Activated CD8-positive, alpha-beta memory T cell treated with anti-CD3 and anti-CD28 coated beads, Interleukin-2, amount 10 ng/mL, durations not matched to agents 7 days and 5 days (primary cell): ENCODE data around the gene C14orf132. TPM values are rescaled to one million over a fixed set of nuclear protein-coding genes. Genes with fewer than 3 reads are reported as not detected.

ENCODE experiments used
- ATAC-seq: fragments of 150-1000 bp; cut with Tn5 transposase; one replicate; pipeline ENCODE4 v1.10.0; 2021; ENCODE audit warnings: moderate library complexity
- CTCF ChIA-PET: fragments of 350-600 bp; sonication (Branson Sonifier 250); formaldehyde crosslinking; loops from one replicate; lab custom pipeline; 2021; ENCODE audit warnings: antibody characterized with exemption; lab: Charles Lee
- DNase-seq: peaks from one replicate; pipeline ENCODE4 v3.0.0-alpha.2; 2020
- H3K27ac Mint-ChIP-seq: one replicate; pipeline ENCODE4 v1.8.0; 2021; ENCODE audit warnings: mild to moderate bottlenecking, mixed read lengths
- H3K27me3 Mint-ChIP-seq: one replicate; pipeline ENCODE4 v1.8.0; 2021; ENCODE audit warnings: mixed read lengths
- H3K36me3 Mint-ChIP-seq: one replicate; pipeline ENCODE4 v1.8.0; 2021; ENCODE audit warnings: mild to moderate bottlenecking, mixed read lengths
- H3K4me1 Mint-ChIP-seq: one replicate; pipeline ENCODE4 v1.8.0; 2021; ENCODE audit warnings: mixed read lengths
- H3K4me3 Mint-ChIP-seq: one replicate; pipeline ENCODE4 v1.8.0; 2021; ENCODE audit warnings: mild to moderate bottlenecking, moderate library complexity, mixed read lengths
- H3K9me3 Mint-ChIP-seq: one replicate; pipeline ENCODE4 v1.8.0; 2022; ENCODE audit warnings: low read depth, mixed read lengths
- total RNA-seq, 2 experiments: library from RNA; stranded (reverse); gene quantifications; one replicate each; pipeline ENCODE4 v1.2.3, GENCODE V29; 2021

C14orf132 gene
- total RNA-seq, 2 experiments from 2014 or later: 0.20 to 0.33 TPM

DNA sequence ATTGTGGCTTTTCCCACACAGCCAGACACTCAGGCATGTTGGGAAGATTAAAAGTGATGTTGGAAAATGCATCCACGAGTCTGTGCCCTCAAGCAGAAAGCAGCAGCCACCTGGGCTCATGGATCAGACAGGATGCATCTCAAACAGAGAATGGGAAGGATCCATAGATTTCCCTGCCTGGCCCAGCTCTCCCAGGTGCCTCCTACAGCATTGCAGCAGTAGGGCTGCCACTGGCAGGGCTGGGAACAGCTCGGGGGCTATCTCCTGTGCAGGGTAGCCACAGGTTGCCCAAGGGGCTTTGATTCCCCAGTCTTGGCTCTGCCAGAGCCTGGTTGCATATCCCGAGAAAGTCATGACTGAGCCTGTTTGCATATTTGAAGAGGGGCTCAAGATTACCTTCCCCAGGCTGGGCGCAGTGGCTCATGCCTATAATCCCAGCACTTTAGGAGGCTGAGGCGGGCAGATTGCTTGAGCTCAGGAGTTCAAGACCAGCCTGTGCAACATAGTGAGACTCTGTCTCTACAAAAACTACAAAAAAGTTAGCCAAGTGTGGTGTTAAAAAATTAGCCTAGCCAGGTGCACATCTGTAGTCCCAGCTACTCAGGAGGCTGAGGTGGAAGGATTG, 19.5 kb downstream of the C14orf132 start:
- no peaks in the 10 kb centered on the region for H3K9me3 Mint-ChIP-seq
- no peak overlapping the region for H3K4me3 Mint-ChIP-seq
- ATAC-seq: no peak
- peaks cover 8% of the 10 kb centered on the region for H3K27me3 Mint-ChIP-seq
- H3K4me1 Mint-ChIP-seq: no peaks in the 10 kb centered on the region
- H3K27ac Mint-ChIP-seq: no peak overlapping the region
- DNase-seq: no peak
- CTCF ChIA-PET: no interaction called here
- H3K36me3 Mint-ChIP-seq: no peaks in the 10 kb centered on the region

GRCh38 chr14:96059519-96060135, 20.5 kb downstream of the C14orf132 start:
- H3K4me1 Mint-ChIP-seq: no peaks in the 10 kb centered on the region
- no peak for ATAC-seq
- CTCF ChIA-PET: no interaction called here
- peak; percentile 27 for DNase-seq
- H3K9me3 Mint-ChIP-seq: no peaks in the 10 kb centered on the region
- H3K27me3 Mint-ChIP-seq: peaks cover 10% of the 10 kb centered on the region
- no peak overlapping the region for H3K4me3 Mint-ChIP-seq
- no peak overlapping the region for H3K27ac Mint-ChIP-seq
- H3K36me3 Mint-ChIP-seq: no peaks in the 10 kb centered on the region

GRCh38 chr14:96060186-96060933, 21.2 kb downstream of the C14orf132 start:
- no peaks in the 10 kb centered on the region for H3K9me3 Mint-ChIP-seq
- no peaks in the 10 kb centered on the region for H3K4me1 Mint-ChIP-seq
- no peak for ATAC-seq
- no peak overlapping the region for H3K27ac Mint-ChIP-seq
- no peak overlapping the region for H3K4me3 Mint-ChIP-seq
- H3K27me3 Mint-ChIP-seq: peaks cover 7% of the 10 kb centered on the region
- CTCF ChIA-PET: no interaction called here
- DNase-seq: peak; percentile 23
- H3K36me3 Mint-ChIP-seq: no peaks in the 10 kb centered on the region

- Mint-ChIP-seq H3K4me3 (no peak overlapping the region), H3K9me3 (no peaks in the 10 kb centered on the region), H3K4me1 (no peaks in the 10 kb centered on the region), H3K36me3 (no peaks in the 10 kb centered on the region), H3K27me3 (peaks cover 7% of the 10 kb centered on the region), H3K27ac (no peak overlapping the region)
- DNase-seq (peak; percentile 25), ATAC-seq (no peak)
- CTCF ChIA-PET: no interaction called here
Measured at GRCh38 chr14:96062010-96062409, 22.8 kb downstream of the C14orf132 start.

DNA sequence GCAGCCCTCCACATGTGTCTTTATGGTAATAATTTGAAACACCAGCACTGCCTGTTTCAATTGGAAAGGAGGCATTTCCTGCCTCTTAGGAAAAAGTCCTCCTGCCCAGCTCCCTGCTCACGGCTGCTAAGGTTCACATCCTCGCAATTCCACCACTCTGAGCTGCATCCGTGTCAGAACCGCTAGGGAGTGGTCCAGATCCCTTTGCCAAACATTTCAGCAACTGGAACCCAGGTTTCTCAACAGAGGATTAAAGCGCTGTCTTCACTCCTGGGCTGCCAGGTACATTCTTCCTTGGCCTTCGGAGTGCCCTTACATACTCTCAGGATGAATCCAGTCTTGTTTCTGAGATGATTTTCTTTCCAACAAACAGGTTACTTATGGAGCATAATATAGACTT, 23.3 kb downstream of the C14orf132 start:
- Mint-ChIP-seq H3K4me1 (no peaks in the 10 kb centered on the region), H3K9me3 (no peaks in the 10 kb centered on the region), H3K27me3 (peaks cover 7% of the 10 kb centered on the region), H3K4me3 (no peak overlapping the region), H3K36me3 (no peaks in the 10 kb centered on the region), H3K27ac (no peak overlapping the region)
- DNase-seq (no peak), ATAC-seq (no peak)
- CTCF ChIA-PET: no interaction called here

- H3K27me3 Mint-ChIP-seq: peaks cover 7% of the 10 kb centered on the region
- no peaks in the 10 kb centered on the region for H3K9me3 Mint-ChIP-seq
- H3K4me1 Mint-ChIP-seq: no peaks in the 10 kb centered on the region
- CTCF ChIA-PET: no interaction called here
- DNase-seq (no peak), ATAC-seq (no peak)
- no peak overlapping the region for H3K4me3 Mint-ChIP-seq
- H3K27ac Mint-ChIP-seq: no peak overlapping the region
- no peaks in the 10 kb centered on the region for H3K36me3 Mint-ChIP-seq
Measured at GRCh38 chr14:96064866-96065265, 25.7 kb downstream of the C14orf132 start.

DNA sequence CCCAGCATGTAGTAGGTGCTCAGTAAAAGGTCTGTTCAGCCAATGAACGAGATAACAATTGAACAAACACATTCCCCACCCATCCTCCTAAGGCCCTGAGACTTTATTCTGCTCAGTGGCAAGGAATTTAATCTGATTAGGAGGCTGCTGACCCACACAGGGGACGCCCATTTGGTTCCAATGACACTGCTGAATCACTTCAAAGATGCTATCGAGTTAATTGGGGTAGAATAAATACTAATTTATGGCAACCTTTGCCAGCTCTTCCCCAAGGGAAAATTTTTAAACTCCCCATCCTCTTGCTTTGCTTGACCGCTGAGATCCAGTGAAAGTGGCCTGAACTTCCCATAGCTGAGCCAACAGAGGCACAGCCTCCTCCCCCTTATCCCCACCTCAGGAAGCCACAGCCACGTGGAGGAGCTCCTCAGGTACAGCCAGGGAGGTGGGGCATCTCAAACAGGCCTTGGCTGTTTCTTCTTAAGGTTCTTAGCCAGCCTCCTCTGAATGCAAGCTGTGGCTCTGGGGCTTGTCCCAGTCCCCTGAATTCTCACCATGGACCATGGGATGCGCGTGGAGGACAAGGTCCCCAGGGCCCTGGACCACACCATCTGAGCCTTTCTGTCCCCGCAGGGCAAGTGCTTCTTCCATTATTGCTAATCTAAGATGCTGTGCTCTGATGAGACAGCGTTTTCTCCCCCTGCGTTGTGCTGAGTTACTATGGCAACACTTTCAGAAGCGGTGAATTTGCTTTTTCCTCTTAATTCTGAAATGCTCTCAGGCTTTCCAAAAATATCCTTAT, 26.7 kb downstream of the C14orf132 start:
- H3K9me3 Mint-ChIP-seq: no peaks in the 10 kb centered on the region
- peaks cover 12% of the 10 kb centered on the region for H3K27me3 Mint-ChIP-seq
- no peaks in the 10 kb centered on the region for H3K4me1 Mint-ChIP-seq
- CTCF ChIA-PET: no interaction called here
- H3K36me3 Mint-ChIP-seq: no peaks in the 10 kb centered on the region
- no peak overlapping the region for H3K4me3 Mint-ChIP-seq
- ATAC-seq: no peak
- H3K27ac Mint-ChIP-seq: no peak overlapping the region
- no peak for DNase-seq

DNA sequence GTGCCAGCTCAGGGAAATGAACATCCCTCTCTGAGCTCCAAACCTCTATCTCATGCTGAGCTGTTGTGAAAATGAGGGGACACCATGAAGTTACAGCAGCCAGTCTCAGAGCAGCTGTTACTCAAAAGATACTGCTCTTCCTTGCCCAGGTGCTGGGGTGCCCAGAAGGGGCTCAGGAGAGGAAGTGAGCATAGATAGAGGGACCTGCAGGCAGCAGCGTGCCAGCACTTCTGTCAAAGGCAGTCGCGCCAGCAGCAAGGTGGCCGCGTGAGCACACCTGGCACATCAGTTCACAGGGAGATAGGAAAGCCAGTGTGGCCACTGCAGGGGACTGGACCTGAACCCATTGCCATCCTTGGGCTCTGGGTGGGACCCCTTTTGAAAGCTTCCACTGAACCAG, 27.8 kb downstream of the C14orf132 start:
- DNase-seq: no peak
- no peak for ATAC-seq
- Mint-ChIP-seq H3K36me3 (no peaks in the 10 kb centered on the region), H3K4me1 (no peaks in the 10 kb centered on the region), H3K27ac (no peak overlapping the region), H3K27me3 (peaks cover 11% of the 10 kb centered on the region), H3K4me3 (no peak overlapping the region), H3K9me3 (no peaks in the 10 kb centered on the region)
- CTCF ChIA-PET: no interaction called here

- H3K27me3 Mint-ChIP-seq: peaks cover 10% of the 10 kb centered on the region
- no peak overlapping the region for H3K27ac Mint-ChIP-seq
- no peaks in the 10 kb centered on the region for H3K4me1 Mint-ChIP-seq
- DNase-seq (no peak), ATAC-seq (no peak)
- CTCF ChIA-PET: no interaction called here
- no peaks in the 10 kb centered on the region for H3K36me3 Mint-ChIP-seq
- H3K9me3 Mint-ChIP-seq: no peaks in the 10 kb centered on the region
- no peak overlapping the region for H3K4me3 Mint-ChIP-seq
Measured at GRCh38 chr14:96067985-96068930, 29.1 kb downstream of the C14orf132 start.

DNA sequence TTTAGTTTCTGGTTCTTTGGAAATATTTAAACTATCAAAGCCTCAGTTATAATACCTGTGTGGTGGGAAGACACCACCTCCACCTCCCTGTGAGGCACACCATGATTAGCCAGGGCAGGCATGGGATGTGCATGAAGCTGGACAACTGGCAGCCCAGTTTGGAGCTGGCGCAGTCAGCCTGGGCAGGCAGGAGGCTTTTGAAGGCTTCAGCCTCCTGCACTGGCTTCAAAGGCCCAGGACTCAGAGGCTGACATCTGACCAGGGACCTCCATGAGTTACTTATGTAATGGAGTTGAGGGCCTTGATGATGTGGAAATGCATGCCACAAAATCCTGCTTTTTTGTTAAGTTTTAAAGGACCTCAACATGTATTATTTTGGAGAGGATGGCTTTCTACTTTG, 30.3 kb downstream of the C14orf132 start:
- H3K4me3 Mint-ChIP-seq: no peak overlapping the region
- CTCF ChIA-PET: no interaction called here

GRCh38 chr14:96071561-96071960, 32.4 kb downstream of the C14orf132 start:
- no peak for ATAC-seq
- CTCF ChIA-PET: no interaction called here
- no peaks in the 10 kb centered on the region for H3K36me3 Mint-ChIP-seq
- H3K4me1 Mint-ChIP-seq: no peaks in the 10 kb centered on the region
- H3K27me3 Mint-ChIP-seq: peaks cover 17% of the 10 kb centered on the region
- H3K9me3 Mint-ChIP-seq: no peaks in the 10 kb centered on the region
- no peak overlapping the region for H3K4me3 Mint-ChIP-seq
- DNase-seq: no peak
- no peak overlapping the region for H3K27ac Mint-ChIP-seq

More for the DNA sequence above, 30.3 kb downstream of the C14orf132 start:
- Mint-ChIP-seq H3K4me1 (no peaks in the 10 kb centered on the region), H3K36me3 (no peaks in the 10 kb centered on the region), H3K27ac (no peak overlapping the region), H3K9me3 (no peaks in the 10 kb centered on the region), H3K27me3 (peaks cover 9% of the 10 kb centered on the region)
- ATAC-seq: no peak
- DNase-seq: no peak

DNA sequence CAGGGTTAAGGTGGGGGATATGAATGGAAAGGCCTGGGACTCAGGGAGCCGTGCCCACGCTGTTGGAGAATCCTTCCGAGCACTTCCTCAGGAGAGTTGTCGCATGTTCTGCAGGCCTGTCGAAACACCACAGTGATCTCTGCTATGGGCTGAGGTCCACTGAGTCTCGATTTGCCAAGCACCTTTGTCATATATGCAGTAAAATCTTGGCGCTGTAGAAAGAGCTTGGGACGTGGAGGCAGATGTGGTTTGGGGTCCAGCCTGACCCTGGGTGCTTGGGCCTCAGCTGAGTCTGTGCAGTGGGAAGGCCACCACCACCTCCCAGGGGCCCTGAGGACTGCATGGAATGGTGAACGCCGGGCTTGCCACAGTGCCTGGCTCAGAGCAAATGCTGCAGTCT, 32.9 kb downstream of the C14orf132 start:
- ATAC-seq (no peak), DNase-seq (no peak)
- H3K4me3 Mint-ChIP-seq: no peak overlapping the region
- CTCF ChIA-PET: no interaction called here
- no peaks in the 10 kb centered on the region for H3K4me1 Mint-ChIP-seq
- H3K27ac Mint-ChIP-seq: no peak overlapping the region
- H3K36me3 Mint-ChIP-seq: no peaks in the 10 kb centered on the region
- no peaks in the 10 kb centered on the region for H3K9me3 Mint-ChIP-seq
- peaks cover 21% of the 10 kb centered on the region for H3K27me3 Mint-ChIP-seq

DNA sequence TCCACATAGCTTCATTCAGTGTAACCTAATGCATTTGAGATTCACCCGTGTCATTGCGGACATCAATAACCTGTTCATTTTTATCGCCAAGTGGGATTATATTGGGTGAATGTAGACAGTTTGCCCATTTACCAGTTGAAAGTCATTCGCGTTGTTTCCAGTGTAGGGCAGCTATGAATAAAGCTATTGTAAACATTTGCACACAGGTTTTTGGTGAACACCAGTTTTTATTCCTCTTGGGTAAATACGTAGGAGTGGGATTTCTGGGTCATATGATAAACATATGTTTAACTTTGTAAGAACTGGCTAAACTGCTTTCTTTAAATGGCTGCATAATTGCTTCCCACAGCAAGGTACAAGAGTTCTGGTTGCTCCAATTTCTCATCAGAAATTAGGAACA, 33.6 kb downstream of the C14orf132 start:
- CTCF ChIA-PET: no interaction called here
- no peaks in the 10 kb centered on the region for H3K4me1 Mint-ChIP-seq
- peaks cover 21% of the 10 kb centered on the region for H3K27me3 Mint-ChIP-seq
- H3K36me3 Mint-ChIP-seq: no peaks in the 10 kb centered on the region
- no peak overlapping the region for H3K4me3 Mint-ChIP-seq
- ATAC-seq: no peak
- DNase-seq: no peak
- no peaks in the 10 kb centered on the region for H3K9me3 Mint-ChIP-seq
- H3K27ac Mint-ChIP-seq: no peak overlapping the region
